Measurements from ENCODE around the gene LPXN.

LPXN gene

DNA sequence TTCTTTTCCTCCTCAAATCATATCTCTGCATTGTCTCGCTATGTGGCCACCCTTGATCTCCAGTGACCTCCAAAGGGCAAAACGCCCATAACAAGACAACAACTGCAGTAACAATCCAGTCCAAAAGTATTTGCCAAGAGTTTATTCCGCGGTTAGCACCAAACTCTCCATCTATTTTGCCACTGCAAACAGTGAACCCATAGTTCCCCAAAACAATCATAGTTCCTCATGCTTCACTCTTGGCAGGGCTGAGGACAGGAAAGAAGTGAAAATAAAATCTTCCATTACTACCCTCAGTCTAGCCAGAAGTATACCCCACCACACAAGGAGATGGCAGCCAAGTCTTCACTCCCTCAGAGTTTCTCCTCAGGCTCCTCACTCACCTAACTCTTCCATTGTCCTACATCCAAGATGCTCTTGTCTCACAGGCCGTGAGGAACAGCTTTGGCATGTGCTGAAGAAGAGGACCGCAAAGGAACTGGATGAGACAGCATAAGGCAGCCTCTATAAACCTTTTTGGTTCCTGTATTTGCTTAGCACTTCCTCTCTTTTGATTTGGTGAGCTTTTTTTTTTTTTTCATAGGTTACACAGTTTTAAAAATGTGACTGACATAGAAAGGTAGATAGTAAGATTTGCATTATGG, at the start of gene LPXN:
Gene LPXN (minus strand): TSS at position 480 of the 644 bp plus-strand sequence. CDS start 84 bp downstream, at position 396.
- DNase-seq: peak; percentile 48

DNA sequence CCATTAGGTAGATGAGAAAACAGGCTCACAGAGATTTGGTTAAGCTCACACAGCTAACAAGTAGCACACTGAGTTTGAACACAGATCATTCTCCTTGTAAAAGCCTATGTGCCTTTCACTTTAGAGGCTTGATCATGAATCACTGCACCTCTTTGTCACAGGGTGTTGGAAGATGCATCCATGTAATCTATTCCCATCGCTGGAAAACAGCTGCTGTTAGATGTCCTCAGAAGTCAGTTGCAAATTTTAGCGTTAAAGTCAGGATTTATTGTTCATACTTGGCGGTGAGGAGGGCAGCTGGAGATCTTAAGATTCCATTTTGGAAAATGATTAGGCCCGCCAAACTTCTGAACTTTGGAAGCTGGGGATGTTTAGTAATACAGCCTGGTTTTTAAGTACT, 49.4 kb upstream of the LPXN start:
- no peak for DNase-seq

DNA sequence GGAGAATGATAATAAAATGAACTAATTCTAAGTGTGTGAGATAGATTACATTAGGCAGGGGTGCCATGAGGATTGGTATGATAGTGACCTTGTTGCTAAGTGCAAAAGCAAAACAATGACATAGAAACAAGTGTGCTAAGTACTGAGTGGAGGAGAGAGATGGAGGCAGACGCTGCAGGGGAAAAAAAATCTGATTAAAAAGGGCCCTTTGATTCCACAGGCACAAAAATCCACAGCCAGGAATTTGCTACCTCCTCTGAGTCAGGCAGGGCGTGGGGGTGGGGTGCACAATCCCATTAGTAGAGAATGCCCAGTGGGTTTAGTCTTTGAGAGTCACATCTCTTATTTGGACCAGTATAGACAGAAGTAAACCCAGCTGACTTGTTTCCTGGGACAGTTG, 46.7 kb upstream of the LPXN start, which contains the start of gene CNTF:
Gene CNTF (plus strand): TSS at position 322 of the 400 bp plus-strand sequence. CDS start 88 bp downstream, outside the sequence.
- no peak for DNase-seq

DNA sequence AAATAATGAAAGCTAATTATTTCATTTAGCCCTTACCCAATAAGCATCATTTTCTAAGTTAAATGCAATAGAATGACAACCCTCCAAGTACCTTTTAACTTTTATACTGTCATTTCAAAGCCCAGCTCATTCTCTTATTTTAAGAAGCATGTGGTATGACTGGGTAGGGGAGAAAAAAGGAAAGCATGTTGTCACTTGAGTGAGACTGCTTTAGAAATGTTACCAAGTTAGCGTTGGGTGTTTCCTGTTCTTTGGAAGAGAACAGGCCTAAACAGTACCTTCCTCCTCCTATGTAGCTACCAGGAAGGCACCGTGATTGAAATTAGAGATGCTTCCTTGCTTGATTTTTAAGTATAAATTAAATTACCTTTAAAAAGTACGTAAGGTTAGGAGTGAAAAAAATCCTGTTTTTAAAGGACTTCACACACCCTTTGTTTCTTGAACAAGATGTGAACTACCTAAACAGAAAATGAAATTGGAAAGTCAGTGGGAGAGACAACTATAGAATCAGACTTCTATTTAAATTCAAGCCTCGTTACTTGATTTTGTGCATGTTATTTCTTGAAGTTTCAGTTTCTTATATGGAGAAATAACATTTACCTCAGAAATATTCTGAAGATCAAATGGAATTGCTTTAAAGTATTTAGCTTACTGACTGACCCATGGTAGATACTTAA, 46.1 kb upstream of the LPXN start:
- DNase-seq: no peak

DNA sequence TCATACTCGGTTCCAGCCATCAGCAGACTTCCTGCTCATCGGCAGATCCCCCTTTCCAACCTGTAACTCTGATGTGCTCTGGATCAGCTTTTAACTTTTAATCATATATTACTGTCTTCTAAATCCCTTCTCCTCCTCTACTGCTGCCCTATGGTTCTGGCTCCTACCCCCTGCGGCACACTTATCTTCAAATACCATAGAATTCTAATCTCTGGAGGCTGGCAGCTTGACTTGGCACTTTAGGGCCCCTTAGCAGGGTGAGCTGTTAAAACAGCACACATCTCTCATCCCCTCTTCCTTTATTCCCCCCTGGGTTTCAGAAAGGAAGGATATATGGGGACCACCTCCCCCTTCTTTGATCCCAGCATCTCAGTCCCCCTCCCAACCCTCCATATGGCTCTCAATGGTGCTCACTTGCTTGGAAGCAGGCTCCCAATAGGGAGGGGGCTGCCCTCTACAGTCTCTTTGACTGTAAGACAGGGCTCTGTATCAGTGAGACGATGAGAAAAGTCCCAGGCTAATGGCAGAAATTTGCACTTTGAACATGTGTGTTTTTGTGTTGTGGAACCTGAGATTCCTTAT, 42.4 kb upstream of the LPXN start:
- no peak for DNase-seq

DNA sequence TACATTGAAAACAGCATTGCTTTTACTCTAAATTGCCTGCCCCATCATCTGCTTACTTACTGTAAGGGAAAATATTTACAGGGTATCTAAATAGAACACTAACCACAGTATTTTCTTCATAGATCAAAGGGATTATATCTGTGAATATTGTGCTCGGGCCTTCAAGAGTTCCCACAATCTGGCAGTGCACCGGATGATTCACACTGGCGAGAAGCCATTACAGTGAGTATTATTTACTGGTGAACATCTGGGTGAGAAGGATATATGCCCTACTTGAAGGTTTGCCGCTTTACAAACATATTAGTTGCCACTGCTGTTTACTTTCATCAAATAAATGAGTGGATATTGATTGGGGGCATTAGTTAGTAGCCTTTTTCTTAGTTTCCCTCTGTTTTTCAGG, 40.9 kb upstream of the LPXN start:
- DNase-seq: no peak

DNA sequence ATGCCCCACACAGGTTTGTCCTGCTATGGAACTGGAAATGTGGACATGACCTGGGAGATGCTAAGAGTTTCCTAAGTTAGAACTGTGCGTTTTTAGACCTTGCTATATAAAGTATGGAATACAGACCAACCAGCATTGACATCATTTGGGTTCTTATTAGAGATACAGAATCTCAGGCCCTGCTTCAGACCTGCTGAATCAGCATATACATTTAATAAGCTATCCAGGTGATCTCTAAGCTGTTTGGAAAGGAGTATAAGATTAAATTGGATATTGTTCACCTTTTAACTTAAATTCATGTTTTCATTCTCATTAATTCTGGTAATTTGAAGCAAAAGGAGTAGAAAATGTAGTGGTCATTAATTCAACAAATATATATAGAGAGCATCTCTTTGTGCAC, 39.9 kb upstream of the LPXN start:
- no peak for DNase-seq

GRCh38 chr11:58613228-58613627, 37.6 kb upstream of the LPXN start:
- no peak for DNase-seq

DNA sequence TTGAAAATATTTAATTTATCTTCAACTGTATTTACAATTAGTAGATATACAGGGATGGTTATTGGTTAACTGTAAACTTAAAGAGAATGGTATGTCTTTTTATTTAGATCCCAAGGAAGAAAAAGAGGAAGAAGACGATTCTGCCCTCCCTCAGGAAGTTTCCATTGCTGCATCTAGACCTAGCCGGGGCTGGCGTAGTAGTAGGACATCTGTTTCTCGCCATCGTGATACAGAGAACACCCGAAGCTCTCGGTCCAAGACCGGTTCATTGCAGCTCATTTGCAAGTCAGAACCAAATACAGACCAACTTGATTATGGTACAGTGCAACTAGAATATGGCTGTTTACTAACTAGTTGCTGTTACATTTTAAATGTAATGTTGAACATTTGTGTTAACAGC, 34.1 kb upstream of the LPXN start:
- DNase-seq: no peak

DNA sequence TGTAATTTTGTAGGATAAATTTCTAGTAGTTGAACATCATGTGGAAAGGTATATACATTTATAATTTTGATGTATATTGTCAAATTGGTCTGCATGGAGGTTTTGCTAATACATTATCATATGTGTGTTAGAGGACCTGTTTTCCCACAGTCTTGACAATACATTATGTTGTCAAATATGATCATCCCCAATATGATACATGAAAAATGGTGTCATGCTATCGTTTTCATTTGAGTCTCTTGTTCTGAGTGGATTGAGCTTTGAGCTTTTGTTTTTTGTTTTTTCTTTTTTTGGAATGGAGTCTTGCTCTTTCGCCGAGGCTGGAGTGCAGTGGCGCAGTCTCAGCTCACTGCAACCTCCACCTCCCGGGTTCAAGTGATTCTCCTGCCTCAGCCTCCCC, 32.7 kb upstream of the LPXN start:
- no peak for DNase-seq

DNA sequence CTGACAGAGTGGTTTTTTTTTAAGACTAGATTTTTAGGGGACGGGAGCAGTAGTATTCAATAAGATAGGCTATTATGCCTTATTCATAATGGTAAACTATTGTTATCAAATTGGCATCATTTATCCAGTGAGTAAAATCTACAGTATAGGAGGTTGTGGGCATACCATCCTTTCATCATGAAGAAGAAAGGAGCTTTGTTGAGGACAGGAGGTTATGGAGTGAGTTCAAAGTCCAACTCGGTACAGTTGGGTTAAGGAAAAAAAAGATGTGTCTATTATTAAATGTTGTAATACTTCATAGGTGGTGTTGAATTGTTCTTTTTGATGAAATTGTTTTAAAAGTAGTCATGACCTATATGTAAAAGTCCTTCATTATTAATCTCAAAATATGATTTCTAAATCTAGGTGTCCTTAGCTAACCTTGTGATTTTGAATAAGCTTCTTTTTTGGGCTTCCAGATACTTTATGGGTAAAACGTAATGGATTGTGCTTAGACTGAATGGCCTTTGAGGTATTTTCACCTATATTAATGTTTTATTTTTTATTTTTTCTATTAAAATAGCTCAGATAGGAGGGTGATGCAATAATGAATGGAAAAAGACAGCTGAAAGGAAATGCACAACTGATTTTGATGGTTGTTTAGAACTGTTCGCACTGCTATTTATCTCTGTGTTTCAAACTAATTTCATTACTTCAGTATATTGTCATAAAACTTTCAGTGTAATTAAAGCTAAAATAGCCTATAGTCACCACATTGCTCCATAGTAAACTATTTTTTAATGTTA, 31.5 kb upstream of the LPXN start:
- DNase-seq: no peak

DNA sequence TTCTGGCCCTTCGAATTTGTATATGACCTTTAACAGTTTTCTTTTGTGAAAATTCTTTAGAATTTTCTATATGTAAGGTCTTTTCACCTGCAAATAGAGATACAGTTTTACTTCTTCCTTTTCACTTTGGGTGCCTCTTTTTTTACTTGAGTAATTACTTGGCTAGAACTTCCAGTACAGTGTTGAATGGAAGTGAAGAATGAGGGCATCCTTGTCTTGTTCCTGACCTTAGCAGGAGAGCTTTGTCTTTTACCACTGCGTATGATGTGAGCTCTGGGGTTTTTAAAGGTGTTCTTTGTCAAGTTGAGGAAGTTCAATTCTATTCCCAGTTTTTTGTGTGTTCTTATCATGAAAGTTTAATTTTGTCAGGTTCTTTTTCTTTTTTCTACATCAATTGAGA, 24.9 kb upstream of the LPXN start:
- no peak for DNase-seq

GRCh38 chr11:58597486-58598144, 22.0 kb upstream of the LPXN start:
- DNase-seq: no peak

DNA sequence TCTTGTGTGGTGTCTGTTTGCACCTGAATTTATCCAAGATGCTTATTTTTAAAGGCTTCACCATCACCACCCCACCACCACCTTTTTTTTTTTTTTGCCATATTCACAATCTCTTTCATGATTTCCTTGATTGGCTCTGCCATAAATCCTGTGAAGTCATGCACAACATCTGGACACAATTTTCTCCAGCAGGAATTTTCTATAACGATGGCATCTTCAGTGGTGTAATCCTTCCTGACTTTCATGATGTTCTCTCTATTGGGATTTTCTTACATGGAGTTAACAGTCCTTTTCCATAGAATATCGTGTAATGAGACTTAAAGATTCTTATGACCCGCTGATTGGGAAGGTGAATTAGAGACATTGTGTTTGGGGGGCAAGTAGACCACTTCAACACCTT, 21.0 kb upstream of the LPXN start:
- DNase-seq: no peak

DNA sequence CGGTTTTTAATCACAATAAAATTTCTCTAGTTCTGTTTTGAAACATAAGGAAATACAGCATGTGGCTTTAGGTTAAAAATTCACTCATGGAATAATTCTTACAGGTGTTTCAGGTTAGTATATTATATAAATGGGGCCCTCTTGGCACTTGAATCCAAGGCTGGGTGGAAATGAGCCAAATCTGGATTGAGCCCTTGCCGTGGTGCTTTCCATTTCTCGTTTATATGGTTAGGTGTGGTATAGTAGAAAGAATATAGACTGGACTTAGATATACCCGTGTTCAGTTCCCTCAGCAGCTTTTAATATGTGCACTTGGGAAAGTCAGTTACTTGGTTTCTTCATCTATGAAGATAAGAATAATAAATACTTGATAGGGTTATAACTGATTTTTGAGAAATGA, 19.2 kb upstream of the LPXN start:
- no peak for DNase-seq

- no peak for DNase-seq
These were observed 17.3 kb upstream of the LPXN start for GRCh38 chr11:58592760-58593472.

- DNase-seq: no peak
These were observed 16.0 kb upstream of the LPXN start for GRCh38 chr11:58591659-58592058.

- no peak for DNase-seq
These were observed 11.3 kb upstream of the LPXN start for GRCh38 chr11:58586998-58587397.

- DNase-seq: no peak
These were observed 6.8 kb upstream of the LPXN start for GRCh38 chr11:58582437-58582836.

DNA sequence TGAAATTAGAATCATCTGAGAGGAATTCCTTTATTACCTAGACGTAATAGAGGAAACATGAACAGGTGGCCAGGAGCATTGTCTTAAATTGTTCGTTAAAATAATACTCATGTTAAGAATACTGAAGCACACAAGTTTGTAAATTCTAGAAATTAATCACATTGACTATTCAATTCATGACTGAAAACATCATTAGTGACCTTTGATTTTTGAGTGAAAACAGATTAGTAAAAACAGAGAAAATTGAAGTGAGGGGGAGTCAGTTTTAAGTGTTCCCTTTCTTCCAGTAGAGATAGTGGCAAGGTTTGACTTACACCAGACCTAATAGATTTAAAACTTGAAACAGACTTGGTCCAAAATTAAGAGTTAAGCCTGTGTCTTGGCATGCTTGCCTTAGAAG, 4.7 kb upstream of the LPXN start:
- no peak for DNase-seq

DNA sequence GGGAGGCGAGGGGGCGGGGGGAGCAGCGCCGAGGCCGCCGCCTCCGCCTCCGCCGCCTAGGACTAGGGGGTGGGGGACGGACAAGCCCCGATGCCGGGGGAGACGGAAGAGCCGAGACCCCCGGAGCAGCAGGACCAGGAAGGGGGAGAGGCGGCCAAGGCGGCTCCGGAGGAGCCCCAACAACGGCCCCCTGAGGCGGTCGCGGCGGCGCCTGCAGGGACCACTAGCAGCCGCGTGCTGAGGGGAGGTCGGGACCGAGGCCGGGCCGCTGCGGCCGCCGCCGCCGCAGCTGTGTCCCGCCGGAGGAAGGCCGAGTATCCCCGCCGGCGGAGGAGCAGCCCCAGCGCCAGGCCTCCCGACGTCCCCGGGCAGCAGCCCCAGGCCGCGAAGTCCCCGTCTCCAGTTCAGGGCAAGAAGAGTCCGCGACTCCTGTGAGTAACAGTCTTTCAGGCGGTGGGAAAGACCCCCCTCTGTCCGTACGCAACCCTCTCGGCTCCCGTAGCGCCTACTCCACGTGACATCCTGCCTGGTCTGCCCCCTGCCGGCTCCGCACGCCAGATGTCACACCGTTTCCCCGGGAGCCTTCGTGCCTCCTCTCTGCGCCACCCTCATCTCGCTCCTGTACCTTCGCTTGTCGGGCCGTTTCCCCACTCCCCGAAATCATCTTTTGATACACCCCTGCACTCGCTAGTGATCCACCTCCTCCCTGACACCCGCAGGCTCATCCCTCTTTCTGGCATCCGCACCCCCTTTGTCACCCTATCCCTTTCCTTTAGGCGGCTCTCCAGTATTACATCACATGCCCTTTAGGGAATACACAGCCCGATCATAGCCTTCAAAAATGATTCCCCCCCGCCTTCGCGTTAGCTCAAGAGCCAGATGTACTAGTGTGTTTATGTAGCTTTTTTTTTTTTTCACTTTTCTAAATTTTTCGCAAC, 3.8 kb upstream of the LPXN start:
- DNase-seq: peak; percentile 86
